Adrenal gland (tissue), 12 donors: ENCODE measurements around the gene CD8A. TPM values are rescaled to one million over a fixed set of nuclear protein-coding genes. Genes with fewer than 3 reads are reported as not detected.

Experiments used
- DNase-seq, 7 donors: peaks; one replicate each; pipeline ENCODE4 v3.0.0-alpha.2; 2019 to 2020
- H3K27ac ChIP-seq, 5 donors: fragments of 200-600 bp; sonication (generic) in 4 of 5; 1 replicate in 3 of 5; 2 replicates in 2 of 5; pipeline versions ENCODE4 v1.5.1 to v1.8.0; 2016 to 2020; ENCODE audit warnings: mild to moderate bottlenecking in 1 of 5
- H3K27me3 ChIP-seq: fragments of 200-600 bp; 2 replicates; pipeline ENCODE4 v1.8.0; 2021
- H3K36me3 ChIP-seq, 2 donors: fragments of 200-600 bp; replicated peaks in 1 of 2; 1 replicate in 1 of 2; 2 replicates in 1 of 2; pipeline versions ENCODE4 v1.5.1 to v1.8.0; 2018 to 2022
- H3K4me1 ChIP-seq, 2 donors: fragments of 200-600 bp; replicated peaks in 1 of 2; 1 replicate in 1 of 2; 2 replicates in 1 of 2; pipeline versions ENCODE4 v1.5.1 to v1.8.0; 2018 to 2021
- H3K4me3 ChIP-seq, 4 donors: fragments of 200-600 bp; sonication (generic) in 3 of 4; one replicate each; pipeline ENCODE4 v1.5.1; 2016 to 2018
- H3K9me3 ChIP-seq, 3 donors: fragments of 200-600 bp; sonication (generic) in 1 of 3; replicated peaks in 1 of 3; 1 replicate in 2 of 3; 2 replicates in 1 of 3; pipeline versions ENCODE4 v1.5.1 to v1.8.0; 2016 to 2021
- CTCF ChIP-seq, 6 experiments: fragments of 450-650 bp in 4 of 6; fragments of 200-600 bp in 2 of 6; sonication (generic) in 1 of 6; IDR thresholded peaks; 1 replicate in 5 of 6; 2 replicates in 1 of 6; pipeline versions ENCODE4 v1.5.1 to v1.8.0; 2016 to 2021; ENCODE audit warnings: antibody characterized with exemption in 6 of 6, mild to moderate bottlenecking in 2 of 6, moderate library complexity in 1 of 6
- POLR2A ChIP-seq, 2 donors: fragments of 450-650 bp; IDR thresholded peaks; one replicate each; pipeline ENCODE4 v1.6.1; 2017; ENCODE audit warnings: antibody characterized with exemption in 2 of 2, mild to moderate bottlenecking in 2 of 2, moderate library complexity in 1 of 2
- WGBS, 4 donors: extraction: QIAGEN DNeasy Blood & Tissue Kit in 2 of 4; methylation state at CpG; one replicate each; pipeline versions ENCODE4 v1.1.5 to v1.1.7; 2013 to 2017; 5-methylcytosine and 5-hydroxymethylcytosine counted together
- intact Hi-C, 2 donors: fragments of 100-400 bp; cut with DNase I; formaldehyde crosslinking; loops; one replicate each; pipeline versions ENCODE4 v1.14.1 to v1.15.0; 2022 to 2023
- polyA plus RNA-seq, 3 donors: library from polyadenylated mRNA; stranded (reverse); fragments of 200-250 nt in 2 of 3; fragments of 350-450 nt in 1 of 3; fragmentation: Illumina TruSeq in 1 of 3; extraction: RNeasy Lipid Tissue Mini Kit (QIAGEN cat#74804) in 1 of 3; gene quantifications; one replicate each; pipeline ENCODE4 v1.2.3, GENCODE V29; 2013 to 2014
- total RNA-seq, 9 donors: library from RNA; depleted of rRNA in 4 of 9; stranded (reverse); fragments of >200 nt in 4 of 9; fragments of 120-200 nt in 1 of 9; fragmentation: NEBNext Ultra II Directional in 1 of 9; extraction: Animal tissue kit (Norgen Biotek cat#: 25700) in 1 of 9; gene quantifications; one replicate each; pipeline versions ENCODE4 v1.1.0 to v1.2.4, GENCODE V29; 2013 to 2023
- donor health status: healthy with polysubstance abuse.
- donor health status: Bipolar disorder and iron deficiency.
- donor health status: DM: yes; HTN: yes; CAD: no.
- donor health status: DM: no; HTN: no; CAD: no.
- donor health status: DM: no; HTN: no; CAD: no.
- donor health status: DM: yes; HTN: yes; CAD: no.

The CD8A gene
- total and polyA plus RNA-seq, 12 donors = 1.1 to 4.4 (median 1.8) TPM; not detected in 1

- Histone ChIP-seq H3K27ac (no peak overlapping the region), H3K9me3 (no peaks in the 10 kb centered on the region), H3K4me3 (no peak overlapping the region), H3K36me3 (no peaks in the 10 kb centered on the region), H3K27me3 (peaks cover 29% of the 10 kb centered on the region), H3K4me1 (peaks cover 12 to 15% of the 10 kb centered on the region in 2 donors)
- DNase-seq = no peak
- TF ChIP-seq CTCF (IDR thresholded peaks at IDR 0.05) = no peak
- no peak for TF ChIP-seq POLR2A (IDR thresholded peaks at IDR 0.05)
- 20 to 36% (median 21%) methylated on average over 19 to 43 of the region's 43 CpGs for WGBS, 4 donors
- intact Hi-C loops = no loop called here
These were observed 18.9 kb upstream of the CD8A start for GRCh38 chr2:86809481-86810121.

DNA sequence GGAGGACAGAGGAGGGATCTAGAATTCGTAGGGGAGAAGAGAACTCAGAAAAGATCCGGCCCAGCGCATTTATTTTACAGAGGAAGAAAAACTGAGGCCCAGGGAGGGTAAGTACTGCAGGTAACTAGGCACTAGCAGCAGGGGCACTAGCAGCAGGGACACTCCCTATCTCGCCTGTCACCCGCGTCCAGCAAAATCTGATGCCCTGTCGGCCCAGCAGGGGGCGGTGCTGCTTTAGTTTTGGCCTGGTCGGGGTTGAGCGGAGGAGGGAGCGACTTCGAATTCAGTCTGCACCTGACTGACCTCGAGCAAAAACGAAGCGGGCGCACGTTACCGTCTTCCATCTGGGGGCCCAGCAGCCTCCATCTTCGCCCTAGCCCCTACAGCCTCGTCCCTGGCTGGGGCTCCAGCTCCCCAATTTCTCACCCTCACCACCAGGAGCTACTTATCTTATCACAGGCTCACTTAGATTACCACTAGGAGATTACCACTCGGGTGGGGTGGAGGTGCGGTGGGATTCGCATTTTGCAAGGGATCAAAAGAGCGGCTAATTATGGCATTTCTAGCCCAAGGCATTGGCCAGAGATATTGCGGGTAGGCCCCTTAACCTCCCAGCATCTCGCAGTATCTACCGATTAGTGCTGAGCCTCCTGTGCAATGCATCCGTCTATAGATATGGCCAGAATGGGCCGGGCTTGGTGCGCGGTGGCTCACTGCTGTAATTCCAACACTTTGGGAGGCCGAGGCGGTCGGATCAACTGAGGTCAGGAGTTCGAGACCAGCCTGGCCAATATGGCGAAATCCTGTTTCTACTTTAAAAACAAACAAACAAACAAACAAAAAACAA lies 17.8 kb upstream of the CD8A start:
- Histone ChIP-seq H3K27ac (no peak overlapping the region), H3K9me3 (no peaks in the 10 kb centered on the region), H3K4me3 (peak overlapping the region in 1 of 4 donors; percentile 45), H3K4me1 (peaks cover 12 to 15% of the 10 kb centered on the region in 2 donors), H3K36me3 (no peaks in the 10 kb centered on the region), H3K27me3 (peaks cover 29% of the 10 kb centered on the region)
- WGBS, 4 donors = 12 to 26% (median 15%) methylated on average over 26 to 36 of the region's 36 CpGs
- DNase-seq = peak; percentile 81 to 94 (median 86)
- TF ChIP-seq POLR2A (IDR thresholded peaks at IDR 0.05) (no peak), CTCF (IDR thresholded peaks at IDR 0.05) (peak; percentile 87 to 95 (median 90))
- intact Hi-C loops = no loop called here

- Histone ChIP-seq H3K27me3 (peaks cover 29% of the 10 kb centered on the region), H3K4me3 (peak overlapping the region in 1 of 4 donors; percentile 45), H3K9me3 (no peaks in the 10 kb centered on the region), H3K4me1 (peaks cover 12 to 15% of the 10 kb centered on the region in 2 donors), H3K36me3 (no peaks in the 10 kb centered on the region), H3K27ac (no peak overlapping the region)
- intact Hi-C loops = no loop called here
- WGBS, 4 donors = 1 to 2% (median 2%) methylated on average over 24 to 51 of the region's 51 CpGs
- TF ChIP-seq POLR2A (IDR thresholded peaks at IDR 0.05) = no peak
- no peak for TF ChIP-seq CTCF (IDR thresholded peaks at IDR 0.05)
- DNase-seq = peak in 4 of 7 donors; percentile 24 to 72 (median 28)
These were observed 17.0 kb upstream of the CD8A start for GRCh38 chr2:86807468-86808275.

- no peak for DNase-seq
- intact Hi-C loops = no loop called here
- Histone ChIP-seq H3K4me1 (peaks cover 12 to 15% of the 10 kb centered on the region in 2 donors), H3K27me3 (peaks cover 29% of the 10 kb centered on the region), H3K9me3 (no peaks in the 10 kb centered on the region), H3K4me3 (peak overlapping the region in 1 of 4 donors; percentile 45), H3K27ac (no peak overlapping the region), H3K36me3 (no peaks in the 10 kb centered on the region)
- TF ChIP-seq CTCF (IDR thresholded peaks at IDR 0.05) (no peak), POLR2A (IDR thresholded peaks at IDR 0.05) (no peak)
- WGBS, 4 donors = 40 to 53% (median 45%) methylated on average over 11 of the region's 11 CpGs
These were observed 16.4 kb upstream of the CD8A start for GRCh38 chr2:86807133-86807467.
